Measurements from ENCODE around the gene KRTAP10-1. TPM values are rescaled to one million over a fixed set of nuclear protein-coding genes. Genes with fewer than 3 reads are reported as not detected.

KRTAP10-1 gene
- polyA plus RNA-seq, 1 donor (not counting 4 experiments of a cell fraction or from before 2014, with no cell fraction given), result not detected

DNA sequence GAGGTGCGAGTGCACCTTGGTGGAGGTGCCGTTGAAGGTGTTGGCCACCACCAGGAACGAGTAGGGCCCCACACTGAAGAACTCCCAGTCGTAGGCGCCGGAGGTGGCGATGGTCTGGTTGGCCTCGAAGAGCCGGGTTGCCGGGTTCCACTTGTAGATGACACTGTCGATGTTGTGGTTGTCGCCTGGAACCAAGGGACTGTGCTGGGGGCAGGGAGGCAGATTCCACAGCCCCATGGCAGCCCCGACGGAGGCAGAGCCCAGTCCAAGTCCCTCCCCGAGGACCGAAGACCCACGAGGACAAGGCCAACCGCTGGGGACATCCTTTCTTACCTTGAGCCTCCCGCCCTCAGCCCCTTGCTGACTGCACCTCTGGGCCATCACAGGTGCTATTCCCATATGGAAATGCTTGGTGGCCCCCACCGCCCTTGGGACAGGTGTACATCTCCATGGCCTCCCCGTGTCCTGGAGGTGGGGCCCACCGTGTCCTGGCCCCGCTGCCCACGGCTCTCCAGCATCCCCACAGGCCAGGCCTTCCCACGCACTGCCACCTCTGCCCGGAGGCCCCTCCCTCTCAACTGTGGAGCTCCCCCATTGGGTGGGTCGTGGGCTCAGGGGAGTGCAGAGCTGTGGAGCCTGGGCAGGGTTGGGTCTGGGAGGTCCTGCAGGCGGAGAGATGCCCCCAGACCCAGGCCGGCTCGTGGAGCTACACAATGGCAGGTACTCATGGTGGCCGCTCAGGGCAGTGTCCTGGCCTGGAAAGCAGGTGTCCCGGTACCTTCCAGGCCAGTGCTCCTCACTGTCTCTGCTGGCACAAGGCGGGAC is 17.9 kb downstream of the KRTAP10-1 start:
- dilution Hi-C loops (cut with MboI; ENCODE audit: extremely low pct_ligation_motif_present, low sequenced_read_pairs), result no loop called here
- H3K9me1 ChIP-seq (ENCODE audit: control insufficient read depth, extremely low read depth, insufficient read depth, low read length), result no peaks in the 10 kb centered on the region
- H3K36me3 ChIP-seq (ENCODE audit: control insufficient read depth in 2 of 2, extremely low read depth in 1 of 2, insufficient read depth in 2 of 2, low read length in 2 of 2), result no peaks in the 10 kb centered on the region
- H3K4me2 ChIP-seq (ENCODE audit: control insufficient read depth, extremely low read depth, insufficient read depth, low read depth, low read length), result no peak overlapping the region
- H3K4me1 ChIP-seq (ENCODE audit: control insufficient read depth, extremely low read depth, insufficient read depth, low read length), result no peaks in the 10 kb centered on the region
- H3K27ac ChIP-seq (ENCODE audit: control insufficient read depth, insufficient read depth, low read length), result no peak overlapping the region
- TF ChIP-seq CTCF (optimal IDR thresholded peaks at IDR 0.05 in 1 of 3, IDR thresholded peaks at IDR 0.05 in 1 of 3, conservative IDR thresholded peaks at IDR 0.05 in 1 of 3; ENCODE audit: extremely low read depth in 1 of 3, insufficient read depth in 2 of 3, low read length in 3 of 3) (no peak), EZH2 (IDR thresholded peaks at IDR 0.05; ENCODE audit: low read length) (no peak)
- no peak overlapping the region for H3K9ac ChIP-seq (ENCODE audit: control insufficient read depth, extremely low read depth, insufficient read depth, low read length)
- H3K4me3 ChIP-seq (ENCODE audit: control insufficient read depth in 2 of 3, extremely low read depth in 1 of 3, insufficient read depth in 2 of 3, low read depth in 1 of 3, low read length in 3 of 3), result no peak overlapping the region
- H3K79me2 ChIP-seq (ENCODE audit: control insufficient read depth, insufficient read depth, low read length), result no peaks in the 10 kb centered on the region
- H2AFZ ChIP-seq (ENCODE audit: control insufficient read depth, low read length), result no peak overlapping the region
- peaks cover 26% of the 10 kb centered on the region for H3K9me3 ChIP-seq (ENCODE audit: control insufficient read depth, low read depth, low read length)
- DNase-seq (ENCODE audit: low read depth, low spot score), result no peak
- FAIRE-seq, result no peak
- no peaks in the 10 kb centered on the region for H4K20me1 ChIP-seq (ENCODE audit: control insufficient read depth, extremely low read depth, insufficient read depth, low read length)
- no peaks in the 10 kb centered on the region for H3K27me3 ChIP-seq (ENCODE audit: control insufficient read depth, extremely low read depth, insufficient read depth, low read length)

GRCh38 chr21:44521301-44521927 is 18.6 kb downstream of the KRTAP10-1 start:
- Histone ChIP-seq H3K9ac (ENCODE audit: control insufficient read depth, extremely low read depth, insufficient read depth, low read length) (no peak overlapping the region), H3K27me3 (ENCODE audit: control insufficient read depth, extremely low read depth, insufficient read depth, low read length) (no peaks in the 10 kb centered on the region), H3K4me2 (ENCODE audit: control insufficient read depth, extremely low read depth, insufficient read depth, low read depth, low read length) (no peak overlapping the region), H3K4me1 (ENCODE audit: control insufficient read depth, extremely low read depth, insufficient read depth, low read length) (no peaks in the 10 kb centered on the region), H3K9me1 (ENCODE audit: control insufficient read depth, extremely low read depth, insufficient read depth, low read length) (no peaks in the 10 kb centered on the region), H3K36me3 (ENCODE audit: control insufficient read depth in 2 of 2, extremely low read depth in 1 of 2, insufficient read depth in 2 of 2, low read length in 2 of 2) (no peaks in the 10 kb centered on the region), H3K27ac (ENCODE audit: control insufficient read depth, insufficient read depth, low read length) (no peak overlapping the region), H2AFZ (ENCODE audit: control insufficient read depth, low read length) (no peak overlapping the region), H3K9me3 (ENCODE audit: control insufficient read depth, low read depth, low read length) (peaks cover 26% of the 10 kb centered on the region), H4K20me1 (ENCODE audit: control insufficient read depth, extremely low read depth, insufficient read depth, low read length) (no peaks in the 10 kb centered on the region), H3K4me3 (ENCODE audit: control insufficient read depth in 2 of 3, extremely low read depth in 1 of 3, insufficient read depth in 2 of 3, low read depth in 1 of 3, low read length in 3 of 3) (no peak overlapping the region), H3K79me2 (ENCODE audit: control insufficient read depth, insufficient read depth, low read length) (no peaks in the 10 kb centered on the region)
- DNase-seq (ENCODE audit: low read depth, low spot score) (no peak), FAIRE-seq (no peak)
- dilution Hi-C loops (cut with MboI; ENCODE audit: extremely low pct_ligation_motif_present, low sequenced_read_pairs), result no loop called here
- no peak for TF ChIP-seq CTCF (optimal IDR thresholded peaks at IDR 0.05 in 1 of 3, IDR thresholded peaks at IDR 0.05 in 1 of 3, conservative IDR thresholded peaks at IDR 0.05 in 1 of 3; ENCODE audit: extremely low read depth in 1 of 3, insufficient read depth in 2 of 3, low read length in 3 of 3)
- TF ChIP-seq EZH2 (IDR thresholded peaks at IDR 0.05; ENCODE audit: low read length), result no peak
